ENCODE results near the gene PIN4. TPM values are rescaled to one million over a fixed set of nuclear protein-coding genes. Genes with fewer than 3 reads are reported as not detected.

PIN4 gene
- total and polyA plus RNA-seq, 10 of the 15 experiments (the other 5 are each of a cell fraction or from before 2014, with no cell fraction given), result 8.2 to 53.6 (median 33.9) TPM

- POLR2A ChIA-PET, result no interaction called here
- H3K36me3 ChIP-seq (ENCODE audit: control insufficient read depth in 2 of 2, insufficient read depth in 2 of 2, low read length in 1 of 2), result no peaks in the 10 kb centered on the region
- no TSS peak for BruUV-seq (replicated peaks)
- ATAC-seq, result no peak
- no peak overlapping the region for H2AFZ ChIP-seq (ENCODE audit: control insufficient read depth, low read depth, low read length)
- H3K9me3 ChIP-seq (replicated peaks; ENCODE audit: control insufficient read depth, insufficient read depth, low read length), result peaks cover 3% of the 10 kb centered on the region; the same call in 1 of the 3 replicates
- intact Hi-C loops (cut with micrococcal nuclease; ENCODE audit: unreplicated experiment), result no loop called here
- DNase-seq (ENCODE audit: low read depth, low spot score), result no peak
- in situ Hi-C loops (cut with MboI), result loop anchor here (25.0 kb wide), 2 partner anchors 1032 to 1907 kb away; no protein-coding TSS in a partner anchor
- SMC1A ChIA-PET (ENCODE audit: uncharacterized antibody, unreplicated experiment), result no interaction called here
- no peaks in the 10 kb centered on the region for H3K4me1 ChIP-seq (ENCODE audit: control insufficient read depth, insufficient read depth, low read length)
- no peak overlapping the region for H3K27ac ChIP-seq (ENCODE audit: control insufficient read depth, insufficient read depth)
- H3K4me3 ChIP-seq, result no peak overlapping the region
- no peaks in the 10 kb centered on the region for H3K27me3 ChIP-seq (replicated peaks in 1 of 2; ENCODE audit: control insufficient read depth in 2 of 2, insufficient read depth in 2 of 2, low read length in 1 of 2)
- no peaks in the 10 kb centered on the region for H4K20me1 ChIP-seq (ENCODE audit: control insufficient read depth, insufficient read depth)
- no peak for FAIRE-seq
- no peaks in the 10 kb centered on the region for H3K79me2 ChIP-seq (ENCODE audit: control insufficient read depth, insufficient read depth, low read length)
- TF ChIP-seq PML (IDR thresholded peaks at IDR 0.05; ENCODE audit: low read length) (no peak), SPI1 (IDR thresholded peaks at IDR 0.05; ENCODE audit: borderline replicate concordance, insufficient read depth, low read depth, low read length) (no peak), NR2F1 (conservative IDR thresholded peaks at IDR 0.05) (no peak), PAX5 (IDR thresholded peaks at IDR 0.05; ENCODE audit: borderline replicate concordance, low read depth, low read length) (no peak), BCL11A (IDR thresholded peaks at IDR 0.05; ENCODE audit: low read depth, low read length) (no peak)
- H3K4me2 ChIP-seq (ENCODE audit: control insufficient read depth, insufficient read depth), result no peak overlapping the region
- no peak overlapping the region for H3K9ac ChIP-seq (ENCODE audit: control insufficient read depth, insufficient read depth, low read length)
- WGBS (ENCODE audit: insufficient coverage, insufficient replicate concordance, low lambda C conversion rate, missing lambda C conversion rate), result 63% methylated on average over 3 of the region's 3 CpGs
- RAD21 ChIA-PET (ENCODE audit: unreplicated experiment), result no interaction called here
- CTCF ChIA-PET, result no interaction called here
These were observed 48.7 kb downstream of the PIN4 start for GRCh38 chrX:72230290-72230689.

- in situ Hi-C loops (cut with MboI) (loop anchor here (25.0 kb wide), 2 partner anchors 1025 to 1900 kb away; no protein-coding TSS in a partner anchor), intact Hi-C loops (cut with micrococcal nuclease; ENCODE audit: unreplicated experiment) (no loop called here)
- ChIA-PET SMC1A (ENCODE audit: uncharacterized antibody, unreplicated experiment) (no interaction called here), POLR2A (no interaction called here), RAD21 (ENCODE audit: unreplicated experiment) (no interaction called here), CTCF (interaction anchor here (1.0 kb wide), 1 partner anchor 9 kb away, joined by 6 read pairs; no protein-coding TSS in a partner anchor)
- FAIRE-seq (no peak), ATAC-seq (no peak), DNase-seq (ENCODE audit: low read depth, low spot score) (no peak)
- no peak overlapping the region for H3K9ac ChIP-seq (ENCODE audit: control insufficient read depth, insufficient read depth, low read length)
- no peak overlapping the region for H3K4me3 ChIP-seq
- no peak overlapping the region for H2AFZ ChIP-seq (ENCODE audit: control insufficient read depth, low read depth, low read length)
- H4K20me1 ChIP-seq (ENCODE audit: control insufficient read depth, insufficient read depth), result no peaks in the 10 kb centered on the region
- peaks cover 2% of the 10 kb centered on the region; the same call in 1 of the 2 replicates for H3K79me2 ChIP-seq (ENCODE audit: control insufficient read depth, insufficient read depth, low read length)
- H3K4me2 ChIP-seq (ENCODE audit: control insufficient read depth, insufficient read depth), result no peak overlapping the region
- no peaks in the 10 kb centered on the region for H3K9me3 ChIP-seq (replicated peaks; ENCODE audit: control insufficient read depth, insufficient read depth, low read length)
- H3K27ac ChIP-seq (ENCODE audit: control insufficient read depth, insufficient read depth), result no peak overlapping the region
- TF ChIP-seq PBX3 (IDR thresholded peaks at IDR 0.05; ENCODE audit: insufficient replicate concordance, low read depth, low read length) (no peak), NR2C2 (IDR thresholded peaks at IDR 0.05; ENCODE audit: borderline replicate concordance, control insufficient read depth, insufficient read length, low read depth) (no peak), MYB (IDR thresholded peaks at IDR 0.05; ENCODE audit: borderline replicate concordance, low read depth, low read length) (no peak), CHD4 (IDR thresholded peaks at IDR 0.05) (no peak), PAX8 (IDR thresholded peaks at IDR 0.05) (no peak), SP1 (IDR thresholded peaks at IDR 0.05; ENCODE audit: low read depth, low read length) (no peak), ASH2L (IDR thresholded peaks at IDR 0.05; ENCODE audit: borderline replicate concordance, low read depth) (no peak), HDAC2 (IDR thresholded peaks at IDR 0.05) (no peak), ATF7 (IDR thresholded peaks at IDR 0.05; ENCODE audit: low read depth) (no peak)
- BruUV-seq (replicated peaks), result no TSS peak
- no peaks in the 10 kb centered on the region for H3K36me3 ChIP-seq (ENCODE audit: control insufficient read depth in 2 of 2, insufficient read depth in 2 of 2, low read length in 1 of 2)
- WGBS (ENCODE audit: insufficient coverage, insufficient replicate concordance, low lambda C conversion rate, missing lambda C conversion rate), result 75% methylated on average over 4 of the region's 4 CpGs
- H3K27me3 ChIP-seq (replicated peaks in 1 of 2; ENCODE audit: control insufficient read depth in 2 of 2, insufficient read depth in 2 of 2, low read length in 1 of 2), result no peaks in the 10 kb centered on the region
- no peaks in the 10 kb centered on the region for H3K4me1 ChIP-seq (ENCODE audit: control insufficient read depth, insufficient read depth, low read length)
These were observed 55.3 kb downstream of the PIN4 start for GRCh38 chrX:72236841-72237240.

All from GM12878 (cell line).